Activated CD4-positive, alpha-beta T cell treated with anti-CD3 and anti-CD28 coated beads, Interleukin-2, Interleukin-6, amounts not matched to agents 100 ng/mL and 50 ng/mL, durations not matched to agents 16 hours and 8 hours (primary cell): Measurements from ENCODE around the gene KCNH6.

Experiments used
- DNase-seq: peaks from one replicate; pipeline ENCODE4 v3.0.0-alpha.2; 2020

KCNH6 gene

DNA sequence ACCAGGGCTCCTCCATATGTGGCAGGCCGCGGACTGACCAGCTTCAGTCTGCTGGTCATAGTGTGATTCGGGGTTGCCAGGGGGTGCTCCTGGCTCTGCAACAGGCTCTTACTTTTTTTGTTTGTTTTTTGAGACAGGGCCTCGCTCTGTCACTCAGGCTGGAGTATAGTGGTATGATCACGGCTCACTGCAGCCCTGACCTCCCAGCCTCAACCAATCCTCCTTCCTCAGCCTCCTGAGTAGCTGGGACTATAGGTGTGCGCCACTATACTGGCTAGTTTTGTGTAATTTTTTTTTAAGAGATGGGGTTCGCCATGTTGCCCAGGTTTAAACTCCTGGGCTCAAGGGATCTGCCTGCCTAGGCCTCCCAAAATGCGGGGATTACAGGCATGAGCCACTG, 11.8 kb upstream of the KCNH6 start:
- no peak for DNase-seq

DNA sequence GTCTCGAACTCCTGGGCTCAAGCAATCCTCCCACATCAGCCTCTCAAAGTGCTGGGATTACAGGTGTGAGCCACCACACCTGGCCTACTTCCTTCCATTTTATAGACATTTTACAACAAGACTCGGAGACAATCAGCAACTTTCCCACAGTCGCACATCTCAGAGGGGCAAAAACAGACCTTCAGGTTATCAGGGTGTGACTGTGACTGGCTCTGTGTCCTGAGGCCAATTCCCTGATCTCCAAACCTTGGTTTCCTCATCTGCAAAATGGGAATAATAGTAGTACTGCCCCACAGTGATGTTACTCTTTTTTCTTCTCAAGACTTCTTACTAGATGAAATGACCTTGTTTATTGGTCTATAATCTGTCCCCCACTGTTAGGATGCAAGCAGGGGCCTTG, 10.8 kb upstream of the KCNH6 start:
- DNase-seq, result no peak

DNA sequence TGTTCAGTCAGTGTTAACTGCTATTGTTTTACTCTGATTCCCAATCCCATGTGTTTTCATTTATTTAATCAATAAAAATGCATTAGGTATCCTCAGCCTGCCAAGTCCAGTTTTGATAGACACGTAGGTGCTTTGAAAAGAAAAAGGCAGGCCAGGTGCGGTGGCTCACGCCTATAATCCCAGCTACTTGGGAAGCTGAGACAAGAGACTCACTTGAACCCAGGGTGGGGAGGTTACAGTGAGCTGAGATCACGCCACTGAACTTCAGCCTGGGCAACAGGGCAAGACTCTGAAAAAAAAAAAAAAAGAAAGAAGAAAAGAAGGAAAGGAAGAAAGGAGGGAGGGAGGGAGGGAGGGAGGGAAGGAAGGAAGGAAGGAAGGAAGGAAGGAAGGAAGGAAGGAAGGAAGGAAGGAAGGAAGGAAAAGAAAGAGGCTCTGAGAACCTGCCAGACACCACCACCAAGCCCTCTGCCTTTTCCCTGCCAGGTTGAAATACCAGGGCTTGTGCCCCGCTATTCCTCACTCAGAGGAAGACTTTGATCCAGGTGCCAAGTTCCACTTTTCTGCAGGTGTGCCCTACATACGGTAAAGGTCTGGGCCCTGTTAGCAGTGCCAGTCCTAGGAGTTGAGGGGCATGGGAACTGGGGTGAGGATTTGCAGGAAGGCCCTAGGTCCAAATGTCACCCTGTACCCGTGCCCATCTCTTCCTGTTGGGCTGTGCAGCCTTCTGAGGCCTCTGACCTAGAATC, 10.1 kb upstream of the KCNH6 start:
- no peak for DNase-seq

GRCh38 chr17:63514477-63514876, 8.7 kb upstream of the KCNH6 start:
- DNase-seq, result no peak

- no peak for DNase-seq
These were observed 8.2 kb upstream of the KCNH6 start for GRCh38 chr17:63514974-63515373.

DNA sequence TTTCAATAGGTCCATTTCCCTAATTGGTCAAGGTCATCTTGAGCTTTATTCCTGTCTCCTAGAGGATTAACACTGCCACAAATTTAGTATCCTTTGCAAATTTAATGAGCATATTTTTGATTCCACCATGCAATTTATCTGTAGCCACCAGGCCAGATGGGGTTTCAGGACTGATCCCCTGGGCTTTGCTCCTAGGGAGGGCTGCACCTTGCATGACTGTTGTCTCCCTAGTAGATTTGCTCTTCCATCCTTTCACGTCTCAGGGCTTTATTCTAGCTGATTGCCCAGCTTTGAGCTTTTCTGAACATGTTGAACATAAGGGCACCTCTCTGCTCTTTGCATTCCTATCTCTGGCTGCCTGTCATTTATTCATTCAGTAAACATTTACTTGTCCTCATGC, 7.7 kb upstream of the KCNH6 start:
- DNase-seq, result no peak

DNA sequence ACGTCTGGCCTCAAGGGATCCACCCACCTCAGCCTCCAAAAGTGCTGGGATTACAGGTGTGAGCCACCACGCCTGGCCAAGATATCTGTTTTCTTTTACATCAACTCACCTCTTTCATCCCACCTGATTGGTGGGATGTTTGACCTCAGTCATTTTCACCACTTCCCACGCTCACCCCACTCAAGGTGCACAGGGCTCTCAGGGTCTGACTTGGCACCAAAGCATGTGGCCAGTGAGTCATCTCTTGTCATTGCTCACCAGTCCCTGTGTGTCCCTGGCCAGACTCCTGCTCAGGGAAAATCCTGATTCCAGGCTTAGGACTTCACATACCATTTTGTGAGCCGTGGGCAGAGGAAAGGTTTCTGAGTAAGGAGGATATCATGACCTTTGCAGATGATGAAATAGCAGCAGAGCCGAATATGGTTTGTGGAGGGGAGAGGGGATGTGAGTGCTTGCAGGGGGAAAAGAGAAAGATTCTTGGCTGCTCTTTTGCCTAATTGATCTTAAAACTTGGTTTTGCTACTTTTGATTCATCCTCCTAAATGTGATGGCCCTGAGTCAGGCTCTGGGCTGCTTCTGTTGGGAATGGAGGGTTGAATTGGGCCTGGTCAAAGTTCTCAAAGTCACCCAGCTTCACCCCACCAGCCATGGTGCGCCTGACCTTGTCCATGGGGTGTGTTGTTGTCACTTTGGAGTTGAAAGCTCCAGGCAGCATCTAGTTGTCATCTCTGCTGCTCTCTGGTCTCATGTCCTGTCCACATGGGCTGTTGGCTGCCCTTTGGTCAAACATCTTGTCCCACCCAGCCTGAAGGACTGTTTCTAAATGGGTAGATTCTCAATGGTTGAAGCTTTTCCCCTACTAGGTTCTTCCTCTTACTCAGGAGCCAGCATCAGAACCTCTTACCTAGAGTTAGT, 6.0 kb upstream of the KCNH6 start:
- peak; percentile 30 for DNase-seq

GRCh38 chr17:63517825-63518534, 5.2 kb upstream of the KCNH6 start:
- DNase-seq, result no peak

GRCh38 chr17:63519116-63519881, 3.9 kb upstream of the KCNH6 start:
- no peak for DNase-seq

DNA sequence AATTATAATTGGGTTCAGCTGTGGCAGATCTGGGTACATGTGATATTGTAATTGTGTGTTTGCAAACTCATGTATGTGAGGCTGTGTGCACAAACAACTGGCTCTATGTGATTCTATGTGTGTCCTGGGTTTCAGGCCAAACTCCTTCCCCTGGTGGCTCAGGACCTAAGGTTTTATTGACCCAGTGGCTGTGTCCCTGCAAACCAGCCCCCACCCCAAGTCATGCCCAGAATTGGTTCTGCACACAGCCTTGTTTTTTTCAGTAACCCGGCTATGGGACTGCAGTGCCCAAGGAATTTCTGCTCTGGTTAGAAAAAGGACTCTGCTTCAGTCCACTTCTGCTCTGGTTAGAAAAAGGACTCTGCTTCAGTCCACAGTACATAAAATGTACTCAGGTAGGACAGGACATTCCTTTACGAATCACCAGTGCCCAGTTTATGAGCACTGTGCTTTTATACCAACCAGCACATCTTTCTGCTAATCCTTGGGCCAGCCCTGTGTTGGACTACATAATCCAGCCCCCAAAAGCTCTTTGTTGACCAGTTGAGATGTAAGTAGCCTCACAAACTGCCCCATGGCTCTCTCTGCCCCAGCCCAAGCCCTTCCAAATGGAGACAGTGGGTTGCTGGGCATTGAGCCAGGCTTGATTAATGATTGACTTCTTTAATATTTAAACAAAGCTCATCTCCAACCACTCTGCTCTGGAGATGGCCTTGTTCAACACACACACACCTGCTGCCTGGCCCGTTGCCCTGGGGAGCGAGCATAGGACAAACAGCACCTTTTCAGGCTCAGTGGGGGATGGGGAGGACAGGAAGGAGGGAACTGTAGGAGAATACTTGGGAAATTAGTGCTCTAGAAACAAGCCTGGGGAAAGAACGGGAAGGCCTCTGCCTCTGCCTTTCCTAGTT, 2.9 kb upstream of the KCNH6 start:
- DNase-seq, result no peak

GRCh38 chr17:63524051-63524450, 893 bp downstream of the KCNH6 start:
- no peak for DNase-seq

GRCh38 chr17:63525190-63525946, 2.2 kb downstream of the KCNH6 start:
- DNase-seq, result no peak

DNA sequence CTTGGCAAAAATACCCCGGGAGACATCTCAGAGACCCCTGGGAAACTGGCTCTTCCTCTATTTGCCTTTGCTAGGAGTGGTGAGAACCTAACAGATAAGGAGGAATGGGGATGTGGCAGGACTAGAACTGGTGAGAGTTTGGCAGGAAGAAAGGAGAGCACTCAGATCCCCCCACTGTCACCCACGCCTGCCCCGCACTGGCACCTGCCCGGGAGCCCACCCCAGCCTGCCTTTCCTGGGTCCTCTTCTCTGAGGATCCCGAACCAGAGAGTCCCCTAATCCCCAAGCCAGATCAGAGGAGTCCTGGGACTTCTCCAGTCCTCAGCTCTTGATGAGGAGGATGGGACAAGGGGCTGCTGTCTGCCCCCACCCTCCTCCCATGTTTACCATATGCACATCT, 3.7 kb downstream of the KCNH6 start:
- DNase-seq, result no peak

DNA sequence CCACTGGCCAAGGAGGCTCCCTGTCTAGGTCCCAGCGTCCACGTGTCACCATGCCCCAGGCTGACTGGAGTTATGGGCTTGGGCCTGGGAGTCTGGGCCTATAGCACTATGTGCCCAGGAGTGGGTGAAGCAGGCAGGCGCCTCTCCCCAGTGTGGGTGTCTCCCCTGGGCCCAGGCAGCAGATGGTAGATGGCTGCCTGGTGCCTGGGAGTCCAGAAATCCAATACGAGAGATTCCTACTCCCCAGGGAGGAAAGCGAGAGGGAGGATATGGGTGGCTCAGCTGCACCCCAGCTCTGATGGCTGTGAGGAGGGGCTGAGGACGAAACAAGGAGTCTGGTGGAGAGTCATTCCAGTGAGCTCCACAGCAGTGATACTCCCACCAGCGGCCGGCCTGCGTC, 5.0 kb downstream of the KCNH6 start:
- DNase-seq, result no peak

- no peak for DNase-seq
These were observed 6.8 kb downstream of the KCNH6 start for GRCh38 chr17:63529711-63530556.

GRCh38 chr17:63530557-63531021, 7.4 kb downstream of the KCNH6 start:
- DNase-seq, result no peak

GRCh38 chr17:63531022-63531965, 8.1 kb downstream of the KCNH6 start:
- DNase-seq, result no peak

GRCh38 chr17:63533433-63534077, 10.4 kb downstream of the KCNH6 start:
- DNase-seq, result no peak
